Endothelial cell (in vitro differentiated cells): Measurements from ENCODE around the gene CRACR2B. TPM values are rescaled to one million over a fixed set of nuclear protein-coding genes. Genes with fewer than 3 reads are reported as not detected.

Source experiments
- DNase-seq: peaks from one replicate; pipeline ENCODE4 v3.0.0; 2021; ENCODE audit warnings: low spot score
- H3K27ac Mint-ChIP-seq: one replicate; pipeline ENCODE4 v1.8.0; 2021; ENCODE audit warnings: mixed read lengths, inconsistent platforms; ENCODE audit not compliant: unreplicated experiment
- H3K27me3 Mint-ChIP-seq: one replicate; pipeline ENCODE4 v1.8.0; 2021; ENCODE audit warnings: mild to moderate bottlenecking, moderate library complexity, mixed read lengths, inconsistent platforms; ENCODE audit not compliant: unreplicated experiment
- H3K36me3 Mint-ChIP-seq: one replicate; pipeline ENCODE4 v1.8.0; 2021; ENCODE audit warnings: mild to moderate bottlenecking, low read depth, mixed read lengths, inconsistent platforms; ENCODE audit not compliant: unreplicated experiment
- H3K4me1 Mint-ChIP-seq: one replicate; pipeline ENCODE4 v1.8.0; 2021; ENCODE audit warnings: mild to moderate bottlenecking, mixed read lengths, inconsistent platforms; ENCODE audit not compliant: unreplicated experiment
- H3K4me3 Mint-ChIP-seq: one replicate; pipeline ENCODE4 v1.8.0; 2021; ENCODE audit warnings: mild to moderate bottlenecking, mixed read lengths, inconsistent platforms; ENCODE audit not compliant: unreplicated experiment
- H3K9me3 Mint-ChIP-seq: one replicate; pipeline ENCODE4 v1.8.0; 2021; ENCODE audit warnings: mixed read lengths, inconsistent platforms; ENCODE audit not compliant: unreplicated experiment
- CTCF ChIP-seq: fragments of 200-600 bp; sonication (generic); IDR thresholded peaks from one replicate; pipeline ENCODE4 v1.5.0; 2021; ENCODE audit warnings: antibody characterized with exemption; ENCODE audit not compliant: unreplicated experiment
- total RNA-seq: library from RNA; stranded (reverse); fragmentation: NEBNext Ultra II Directional; extraction: Animal tissue kit (Norgen Biotek cat#: 25700); gene quantifications from one replicate; pipeline ENCODE4 v1.2.1, GENCODE V29; 2021; ENCODE audit not compliant: unreplicated experiment

The CRACR2B gene
- total RNA-seq, 1 donor from 2014 or later, result 28.8 TPM

DNA sequence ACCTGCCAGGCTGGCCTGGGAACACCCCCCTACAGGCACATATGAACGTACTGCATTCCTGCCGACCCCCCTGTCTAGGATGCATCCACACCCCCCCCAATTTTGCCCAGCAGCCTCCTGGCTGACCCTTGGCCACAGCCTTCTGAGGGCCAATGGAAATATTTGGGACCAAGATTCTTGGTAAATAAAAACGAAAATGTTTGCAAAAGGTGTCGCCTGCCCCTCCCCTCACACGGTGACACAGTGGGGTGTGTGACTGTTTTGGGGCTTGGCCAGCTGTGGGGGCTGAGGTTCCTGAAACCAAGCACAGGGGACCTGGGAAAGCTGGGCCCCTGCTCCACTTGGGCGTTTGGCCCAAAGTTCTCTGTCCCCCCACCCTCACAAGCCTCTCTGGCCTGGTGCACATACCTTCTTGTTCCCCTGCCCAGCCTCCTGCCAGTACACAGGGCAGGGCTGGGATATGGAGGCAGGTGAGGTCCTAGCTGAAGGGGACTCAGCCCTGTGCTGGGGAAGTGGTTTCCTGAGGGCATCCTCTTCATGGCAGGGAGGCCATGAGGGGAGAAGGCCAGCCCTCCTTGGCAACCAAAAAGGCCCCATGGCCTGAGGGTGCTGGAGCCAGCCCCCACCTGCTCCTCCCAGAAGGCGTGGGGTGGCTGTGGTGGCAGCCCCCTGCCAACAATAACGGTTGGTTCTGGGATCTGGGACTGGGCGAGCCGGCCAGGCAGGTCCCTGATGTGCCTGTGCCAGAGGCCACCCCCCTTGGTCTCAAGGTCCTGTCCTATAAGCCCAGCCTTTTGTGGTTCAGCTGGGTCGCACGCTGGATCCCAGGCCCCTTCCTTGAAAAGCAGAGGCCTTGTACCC is 2.1 kb upstream of the CRACR2B start:
- Mint-ChIP-seq H3K4me1 (peaks cover 18% of the 10 kb centered on the region), H3K27me3 (peaks cover 12% of the 10 kb centered on the region), H3K4me3 (no peak overlapping the region), H3K36me3 (no peaks in the 10 kb centered on the region), H3K27ac (no peak overlapping the region), H3K9me3 (no peaks in the 10 kb centered on the region)
- no peak for DNase-seq
- no peak for TF ChIP-seq CTCF

GRCh38 chr11:826227-826621 is 1.5 kb upstream of the CRACR2B start:
- Mint-ChIP-seq H3K9me3 (no peaks in the 10 kb centered on the region), H3K36me3 (no peaks in the 10 kb centered on the region), H3K4me1 (peaks cover 18% of the 10 kb centered on the region), H3K27ac (no peak overlapping the region), H3K4me3 (peak overlapping the region; percentile 79), H3K27me3 (peaks cover 12% of the 10 kb centered on the region)
- DNase-seq, result no peak
- TF ChIP-seq CTCF, result no peak

GRCh38 chr11:826836-827145 is 928 bp upstream of the CRACR2B start:
- Mint-ChIP-seq H3K27ac (no peak overlapping the region), H3K36me3 (no peaks in the 10 kb centered on the region), H3K27me3 (peaks cover 14% of the 10 kb centered on the region), H3K4me3 (peak overlapping the region; percentile 79), H3K9me3 (no peaks in the 10 kb centered on the region), H3K4me1 (peaks cover 18% of the 10 kb centered on the region)
- DNase-seq, result peak; percentile 4
- no peak for TF ChIP-seq CTCF

DNA sequence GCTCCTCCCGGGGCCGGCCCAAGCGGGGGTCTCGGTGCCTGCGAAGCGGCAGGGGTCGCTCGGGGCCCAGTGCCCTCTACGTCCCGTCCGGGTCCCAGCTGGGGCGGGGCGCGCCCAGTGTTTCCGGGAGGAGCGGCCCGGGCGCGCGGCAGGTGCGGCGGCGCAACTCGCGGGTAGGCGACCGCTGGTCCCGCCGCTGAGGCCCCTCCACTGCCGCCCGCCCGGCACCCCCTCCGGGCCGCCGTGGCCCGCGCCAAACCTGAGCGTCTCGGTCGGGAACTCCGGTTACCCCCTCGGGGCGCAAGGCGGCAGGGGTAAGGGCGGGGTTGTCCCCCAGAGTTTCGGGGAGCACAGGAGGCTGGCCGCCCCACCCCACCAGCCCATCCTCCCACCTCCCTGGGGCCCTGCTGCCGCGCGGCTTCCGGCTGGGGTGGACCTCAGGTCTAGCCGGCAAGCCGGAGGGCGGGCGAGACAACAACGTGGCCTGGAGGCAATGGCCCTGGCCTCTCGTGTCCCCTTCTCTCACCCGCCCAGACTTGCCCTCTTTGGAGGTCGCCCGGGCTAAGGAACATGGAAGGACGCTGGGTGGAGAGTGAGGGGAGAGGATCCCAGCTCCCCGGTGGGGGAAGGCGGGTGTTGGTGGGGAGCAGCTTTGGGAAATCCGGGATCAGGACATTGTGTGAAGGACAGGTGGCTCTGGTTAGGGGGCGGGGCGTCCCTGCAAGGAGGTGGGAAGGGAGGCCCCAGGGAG is 398 bp upstream of the CRACR2B start:
- Mint-ChIP-seq H3K36me3 (no peaks in the 10 kb centered on the region), H3K27me3 (peaks cover 12% of the 10 kb centered on the region), H3K27ac (no peak overlapping the region), H3K4me3 (peak overlapping the region; percentile 67), H3K9me3 (no peaks in the 10 kb centered on the region), H3K4me1 (peaks cover 18% of the 10 kb centered on the region)
- DNase-seq, result peak; percentile 35
- no peak for TF ChIP-seq CTCF
